ENCODE data around the gene HOXB4. TPM values are rescaled to one million over a fixed set of nuclear protein-coding genes. Genes with fewer than 3 reads are reported as not detected.

The HOXB4 gene
- 1 to 10 TPM; 1.9 to 3.3 TPM for total RNA-seq

DNA sequence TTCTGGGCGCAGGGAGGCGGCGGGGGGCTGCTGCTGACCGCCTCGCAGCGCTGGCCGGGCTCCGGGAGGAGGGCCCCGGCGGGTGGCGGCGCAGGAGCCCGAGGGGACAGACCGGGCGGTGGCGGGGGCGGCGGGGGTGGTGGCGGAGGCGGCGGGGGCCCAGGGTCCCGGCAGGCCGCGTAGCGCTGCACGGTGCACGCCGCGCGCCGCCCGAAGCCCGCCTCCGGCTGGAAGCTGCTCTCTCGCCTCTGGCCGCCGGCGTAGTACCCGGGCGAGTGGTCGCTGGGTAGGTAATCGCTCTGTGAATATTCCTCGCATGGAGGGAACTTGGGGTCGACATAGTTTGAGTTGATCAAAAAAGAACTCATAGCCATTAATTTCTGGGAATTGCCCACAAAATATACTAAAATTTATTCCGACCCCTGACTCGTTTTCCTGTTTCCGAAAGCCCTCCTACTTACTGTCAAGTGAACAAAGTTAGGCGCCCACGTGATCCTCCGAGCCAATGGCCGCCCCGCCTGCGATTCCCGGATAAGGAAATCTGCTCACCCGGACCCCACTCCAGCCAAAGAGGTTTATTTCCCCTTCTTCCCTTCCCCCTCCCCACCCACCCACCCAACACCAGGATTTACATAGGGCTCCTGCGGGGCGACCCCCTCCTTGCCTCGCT is at the start of gene HOXB4:
Gene HOXB4 (minus strand): TSS at position 405 of the 670 bp plus-strand sequence. CDS start 31 bp downstream, at position 374.
- Mint-ChIP-seq H3K4me1 (ENCODE audit: low read depth) (peaks cover 55% of the 10 kb centered on the region), H3K27me3 (ENCODE audit: low read depth) (peaks cover 51% of the 10 kb centered on the region), H3K27ac (peak within 1 kb of the TSS; percentile 95), H3K36me3 (ENCODE audit: insufficient read depth in 2 of 2) (peaks cover 2 to 3% of the 10 kb centered on the region in 2 donors), H3K9me3 (no peaks in the 10 kb centered on the region), H3K4me3 (peak within 1 kb of the TSS; percentile 89 to 95)
- DNase-seq (peak; percentile 73 to 77), ATAC-seq (replicated peaks in 1 of 2) (peak; percentile 72 to 86)

DNA sequence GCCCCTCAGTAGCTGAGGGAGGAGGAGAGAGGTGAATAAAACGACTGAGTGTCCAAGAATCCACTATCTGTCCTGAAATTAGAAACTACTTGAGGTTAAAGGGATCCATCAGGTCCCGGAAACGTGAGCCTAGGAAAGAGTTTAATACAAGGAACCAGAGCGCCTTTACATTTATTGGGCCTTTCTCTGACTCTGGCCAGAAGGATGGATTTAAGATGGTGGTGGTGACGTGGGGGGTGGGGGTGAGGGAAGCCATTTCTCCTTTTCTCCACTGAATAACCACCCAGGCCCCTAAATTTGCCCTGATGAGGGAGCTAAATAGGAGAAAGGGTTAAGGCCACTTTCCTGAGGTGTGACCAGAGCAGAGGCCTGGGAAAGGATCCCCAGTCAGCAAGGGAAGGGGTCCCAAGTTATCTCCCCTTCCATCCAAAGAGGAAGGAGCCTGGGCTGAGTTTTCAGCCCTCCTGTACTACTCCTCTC is 49.0 kb upstream of the HOXB4 start:
- H3K27me3 Mint-ChIP-seq (ENCODE audit: low read depth) = peaks cover 95% of the 10 kb centered on the region
- H3K4me3 Mint-ChIP-seq = peak overlapping the region; percentile 95 to 97
- H3K27ac Mint-ChIP-seq = no peak overlapping the region
- DNase-seq (no peak), ATAC-seq (replicated peaks in 1 of 2) (no peak)
- H3K4me1 Mint-ChIP-seq (ENCODE audit: low read depth) = peaks cover 7% of the 10 kb centered on the region
- peaks cover 3 to 6% of the 10 kb centered on the region in 2 donors for H3K36me3 Mint-ChIP-seq (ENCODE audit: insufficient read depth in 2 of 2)
- no peaks in the 10 kb centered on the region for H3K9me3 Mint-ChIP-seq

DNA sequence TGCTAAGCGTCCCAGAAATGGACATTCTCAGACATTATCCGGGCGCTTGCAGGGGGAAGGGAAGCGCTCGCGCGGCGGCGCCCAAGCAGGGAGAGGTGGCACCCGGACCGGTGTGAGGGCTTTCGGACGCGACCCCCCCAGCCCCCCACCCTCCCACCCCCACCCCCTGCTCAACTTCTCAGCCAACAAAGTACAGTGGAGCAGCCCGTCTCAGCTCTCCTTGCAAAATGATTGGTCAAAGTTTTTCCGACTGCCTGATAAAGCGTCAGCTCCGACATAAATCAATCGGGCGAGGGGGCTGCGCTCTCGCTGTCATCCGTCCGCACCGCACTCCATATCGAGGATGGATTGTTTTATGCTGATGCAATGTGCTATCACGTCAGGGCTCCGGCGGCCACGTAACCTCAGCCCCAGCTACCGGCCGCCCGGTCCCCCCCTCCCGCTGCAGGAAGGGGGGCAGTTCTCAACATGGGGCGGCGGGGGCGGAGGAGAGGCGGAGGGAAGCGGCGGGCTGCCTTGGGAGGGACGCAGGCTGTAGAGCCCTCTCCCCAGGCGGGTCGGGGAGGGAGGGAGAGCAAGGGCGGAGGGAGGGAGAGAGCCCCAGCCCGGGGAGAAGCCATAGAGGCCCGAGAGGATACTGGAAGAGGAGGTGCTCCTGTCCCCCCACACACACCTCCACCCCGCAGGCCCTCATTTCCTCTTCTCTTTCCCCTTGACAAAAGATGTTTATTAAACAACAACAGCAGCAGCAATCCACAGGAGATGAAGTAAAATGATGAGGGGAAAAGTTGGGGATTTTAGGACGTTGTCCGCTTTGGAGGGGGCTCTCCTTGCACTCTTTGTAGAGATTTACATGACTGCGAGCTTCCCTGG is 48.3 kb upstream of the HOXB4 start, which contains the start of gene HOXB9:
Gene HOXB9 (minus strand): TSS at position 114 of the 873 bp plus-strand sequence. CDS start 89 bp downstream, at position 25.
- DNase-seq (peak; percentile 78 to 79), ATAC-seq (replicated peaks in 1 of 2) (peak; percentile 81 to 83)
- Mint-ChIP-seq H3K27me3 (ENCODE audit: low read depth) (peaks cover 95% of the 10 kb centered on the region), H3K4me3 (peak within 1 kb of the TSS; percentile 95 to 97), H3K9me3 (no peaks in the 10 kb centered on the region), H3K4me1 (ENCODE audit: low read depth) (peaks cover 6% of the 10 kb centered on the region), H3K27ac (peak within 1 kb of the TSS; percentile 69), H3K36me3 (ENCODE audit: insufficient read depth in 2 of 2) (peaks cover 3 to 6% of the 10 kb centered on the region in 2 donors)

DNA sequence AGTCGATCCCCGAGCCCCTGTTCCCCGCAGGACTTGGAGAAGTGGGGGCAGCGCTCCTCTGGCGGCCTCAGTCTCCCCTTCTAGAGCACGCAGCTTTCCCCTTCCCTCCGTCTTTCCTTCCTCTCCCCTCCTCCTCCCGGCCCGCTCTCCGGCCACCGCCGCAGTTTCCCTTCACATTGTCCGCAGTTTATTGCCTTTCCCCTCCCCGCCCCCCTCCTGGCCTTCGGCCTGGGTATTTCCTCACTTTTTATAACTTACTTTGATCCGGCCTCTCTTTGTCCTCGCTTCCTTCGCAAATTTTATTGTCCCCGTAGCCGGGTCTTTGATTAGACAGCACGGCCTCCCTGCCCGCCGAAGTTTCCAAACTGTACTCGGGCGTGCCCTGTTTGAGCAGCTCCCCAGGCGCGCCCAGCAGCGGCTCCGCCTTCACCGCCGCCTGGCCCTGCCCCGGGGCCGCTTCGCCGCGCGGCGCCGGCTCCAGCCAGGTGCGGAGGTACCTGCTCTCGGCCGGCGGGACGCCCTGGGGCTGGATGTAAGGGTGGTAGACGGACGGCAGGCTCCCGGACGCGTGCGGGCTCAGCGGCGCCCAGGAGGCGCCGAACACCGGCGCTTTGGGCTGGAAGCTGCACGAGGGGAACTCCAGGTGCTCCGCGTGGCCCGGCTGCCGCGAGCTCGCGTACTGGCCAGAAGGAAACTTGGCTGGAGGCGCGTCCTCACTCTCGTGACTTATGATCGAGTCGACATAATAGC is 47.5 kb upstream of the HOXB4 start:
- Mint-ChIP-seq H3K4me1 (ENCODE audit: low read depth) (peaks cover 6% of the 10 kb centered on the region), H3K9me3 (no peaks in the 10 kb centered on the region), H3K27me3 (ENCODE audit: low read depth) (peaks cover 95% of the 10 kb centered on the region), H3K4me3 (peak overlapping the region; percentile 95 to 97), H3K36me3 (ENCODE audit: insufficient read depth in 2 of 2) (peaks cover 3 to 6% of the 10 kb centered on the region in 2 donors), H3K27ac (peak overlapping the region; percentile 69)
- ATAC-seq (replicated peaks in 1 of 2) = peak; percentile 65 to 68
- peak; percentile 58 to 61 for DNase-seq

DNA sequence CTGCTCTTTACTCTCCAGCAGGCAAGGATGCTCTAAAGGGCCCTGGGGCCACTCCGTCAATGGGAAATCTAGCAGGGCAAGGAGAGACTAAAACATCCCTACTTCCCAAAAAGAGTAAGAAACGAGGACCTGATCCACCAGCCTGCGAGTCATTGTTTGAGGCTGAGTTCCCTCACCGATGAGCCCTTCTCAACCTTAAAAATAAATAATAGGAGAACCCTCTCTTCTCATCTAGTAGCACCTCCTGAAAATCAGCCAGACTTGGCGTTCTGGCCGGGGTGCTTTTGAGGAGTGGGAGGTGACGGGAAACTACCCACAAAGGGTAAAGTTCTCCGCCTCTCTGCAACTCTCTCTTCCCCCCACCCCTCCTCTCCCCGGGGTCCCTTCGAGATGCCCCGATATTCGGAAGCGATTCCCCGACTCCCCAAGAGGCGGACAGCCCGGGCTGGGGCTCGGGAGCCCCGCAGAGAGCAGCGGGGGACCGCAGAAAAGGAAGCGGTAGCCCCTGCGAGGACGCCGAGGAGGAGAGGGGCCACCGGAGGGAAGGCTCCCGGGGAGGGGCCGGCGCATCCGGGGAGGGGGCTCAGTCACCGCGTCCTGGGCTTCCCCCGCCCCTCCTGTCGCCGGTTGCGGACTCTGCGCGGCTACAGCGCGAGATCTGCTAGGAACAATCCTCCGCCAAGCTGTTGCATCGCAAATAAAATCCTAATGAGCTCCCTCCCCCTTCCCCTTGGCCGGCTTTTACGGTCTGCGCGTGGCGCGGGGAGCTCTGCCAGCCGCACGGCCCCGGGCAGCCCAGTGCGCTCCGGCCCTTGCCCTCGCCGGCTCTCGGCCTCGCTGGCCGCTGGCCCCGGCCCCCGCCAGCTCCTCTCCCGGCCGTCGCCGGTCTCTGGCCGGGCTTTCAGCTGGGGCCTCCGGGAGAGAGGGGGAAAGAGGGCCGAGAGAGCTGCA is 46.7 kb upstream of the HOXB4 start:
- peak; percentile 50 to 59 for DNase-seq

DNA sequence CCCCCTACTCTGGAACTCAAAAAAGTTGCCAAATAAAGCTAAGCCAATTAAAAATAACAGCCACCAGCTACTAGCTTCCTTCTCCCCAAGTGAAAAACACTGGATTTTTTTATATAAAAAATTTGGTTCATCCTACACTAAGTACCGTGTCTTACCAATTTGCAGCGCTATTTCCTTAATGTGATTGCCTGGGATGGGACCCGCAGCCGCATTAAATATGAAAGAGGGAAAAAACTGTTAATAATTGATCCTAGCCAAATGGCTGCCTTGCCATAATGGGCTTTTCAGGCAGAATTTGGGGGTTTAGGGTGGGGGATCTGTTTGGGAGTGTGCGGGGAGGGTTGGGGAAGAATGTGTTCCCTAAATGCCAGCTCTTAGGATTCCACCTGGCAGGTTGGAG is 46.0 kb upstream of the HOXB4 start:
- Mint-ChIP-seq H3K27ac (no peak overlapping the region), H3K9me3 (no peaks in the 10 kb centered on the region), H3K4me1 (ENCODE audit: low read depth) (peaks cover 6% of the 10 kb centered on the region), H3K4me3 (peak overlapping the region; percentile 51 to 97), H3K36me3 (ENCODE audit: insufficient read depth in 2 of 2) (peaks cover 3 to 6% of the 10 kb centered on the region in 2 donors), H3K27me3 (ENCODE audit: low read depth) (peaks cover 95% of the 10 kb centered on the region)
- DNase-seq (no peak), ATAC-seq (replicated peaks in 1 of 2) (no peak)

More for the DNA sequence above, 46.7 kb upstream of the HOXB4 start:
- ATAC-seq (replicated peaks in 1 of 2) = peak; percentile 33 to 42
- peaks cover 3 to 6% of the 10 kb centered on the region in 2 donors for H3K36me3 Mint-ChIP-seq (ENCODE audit: insufficient read depth in 2 of 2)
- peaks cover 95% of the 10 kb centered on the region for H3K27me3 Mint-ChIP-seq (ENCODE audit: low read depth)
- no peak overlapping the region for H3K27ac Mint-ChIP-seq
- H3K9me3 Mint-ChIP-seq = no peaks in the 10 kb centered on the region
- peak overlapping the region; percentile 95 to 97 for H3K4me3 Mint-ChIP-seq
- peaks cover 6% of the 10 kb centered on the region for H3K4me1 Mint-ChIP-seq (ENCODE audit: low read depth)

DNA sequence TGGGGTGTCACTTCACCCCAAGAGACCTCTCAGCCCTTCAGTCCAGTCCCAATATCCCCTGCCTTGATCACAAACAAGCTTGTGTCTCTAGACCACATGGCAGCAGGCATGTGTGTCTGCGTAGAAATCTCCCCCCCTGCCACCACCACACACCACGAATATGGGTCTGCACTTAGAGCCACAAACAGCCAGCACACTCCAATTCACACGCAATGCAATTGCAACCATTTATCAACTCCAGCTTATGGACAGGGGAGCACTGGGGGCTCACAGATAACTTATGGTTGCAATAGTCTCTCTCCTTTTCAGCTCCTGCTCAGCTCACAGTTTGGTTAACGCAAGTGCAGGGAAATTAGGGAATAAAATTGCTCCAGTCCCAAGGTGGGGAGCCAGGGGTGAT is 45.4 kb upstream of the HOXB4 start:
- H3K9me3 Mint-ChIP-seq = no peaks in the 10 kb centered on the region

DNA sequence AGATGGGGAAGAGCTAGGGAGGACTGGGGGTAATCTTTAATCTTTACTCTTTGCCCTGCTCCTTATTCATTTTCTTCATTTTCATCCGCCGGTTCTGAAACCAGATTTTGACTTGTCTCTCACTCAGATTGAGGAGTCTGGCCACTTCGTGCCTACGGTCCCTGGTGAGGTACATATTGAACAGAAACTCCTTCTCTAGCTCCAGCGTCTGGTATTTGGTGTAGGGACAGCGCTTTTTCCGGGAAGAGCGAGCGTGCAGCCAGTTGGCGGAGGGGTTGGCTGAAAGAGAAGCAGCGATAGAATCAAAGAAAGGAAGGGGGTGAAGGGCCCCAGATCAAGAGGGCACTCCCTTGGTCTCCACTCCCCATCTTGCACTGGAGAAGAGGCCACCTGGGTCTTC is 44.7 kb upstream of the HOXB4 start:
- no peak overlapping the region for H3K27ac Mint-ChIP-seq
- ATAC-seq (replicated peaks in 1 of 2) = no peak
- H3K9me3 Mint-ChIP-seq = no peaks in the 10 kb centered on the region
- H3K4me3 Mint-ChIP-seq = no peak overlapping the region
- H3K27me3 Mint-ChIP-seq (ENCODE audit: low read depth) = peaks cover 95% of the 10 kb centered on the region
- peaks cover 6% of the 10 kb centered on the region for H3K4me1 Mint-ChIP-seq (ENCODE audit: low read depth)
- DNase-seq = no peak
- peaks cover 3 to 6% of the 10 kb centered on the region in 2 donors for H3K36me3 Mint-ChIP-seq (ENCODE audit: insufficient read depth in 2 of 2)

More for the DNA sequence above, 45.4 kb upstream of the HOXB4 start:
- ATAC-seq (replicated peaks in 1 of 2) (no peak), DNase-seq (no peak)
- H3K27ac Mint-ChIP-seq = no peak overlapping the region
- H3K4me3 Mint-ChIP-seq = no peak overlapping the region
- H3K4me1 Mint-ChIP-seq (ENCODE audit: low read depth) = peaks cover 6% of the 10 kb centered on the region
- peaks cover 95% of the 10 kb centered on the region for H3K27me3 Mint-ChIP-seq (ENCODE audit: low read depth)
- peaks cover 3 to 6% of the 10 kb centered on the region in 2 donors for H3K36me3 Mint-ChIP-seq (ENCODE audit: insufficient read depth in 2 of 2)

DNA sequence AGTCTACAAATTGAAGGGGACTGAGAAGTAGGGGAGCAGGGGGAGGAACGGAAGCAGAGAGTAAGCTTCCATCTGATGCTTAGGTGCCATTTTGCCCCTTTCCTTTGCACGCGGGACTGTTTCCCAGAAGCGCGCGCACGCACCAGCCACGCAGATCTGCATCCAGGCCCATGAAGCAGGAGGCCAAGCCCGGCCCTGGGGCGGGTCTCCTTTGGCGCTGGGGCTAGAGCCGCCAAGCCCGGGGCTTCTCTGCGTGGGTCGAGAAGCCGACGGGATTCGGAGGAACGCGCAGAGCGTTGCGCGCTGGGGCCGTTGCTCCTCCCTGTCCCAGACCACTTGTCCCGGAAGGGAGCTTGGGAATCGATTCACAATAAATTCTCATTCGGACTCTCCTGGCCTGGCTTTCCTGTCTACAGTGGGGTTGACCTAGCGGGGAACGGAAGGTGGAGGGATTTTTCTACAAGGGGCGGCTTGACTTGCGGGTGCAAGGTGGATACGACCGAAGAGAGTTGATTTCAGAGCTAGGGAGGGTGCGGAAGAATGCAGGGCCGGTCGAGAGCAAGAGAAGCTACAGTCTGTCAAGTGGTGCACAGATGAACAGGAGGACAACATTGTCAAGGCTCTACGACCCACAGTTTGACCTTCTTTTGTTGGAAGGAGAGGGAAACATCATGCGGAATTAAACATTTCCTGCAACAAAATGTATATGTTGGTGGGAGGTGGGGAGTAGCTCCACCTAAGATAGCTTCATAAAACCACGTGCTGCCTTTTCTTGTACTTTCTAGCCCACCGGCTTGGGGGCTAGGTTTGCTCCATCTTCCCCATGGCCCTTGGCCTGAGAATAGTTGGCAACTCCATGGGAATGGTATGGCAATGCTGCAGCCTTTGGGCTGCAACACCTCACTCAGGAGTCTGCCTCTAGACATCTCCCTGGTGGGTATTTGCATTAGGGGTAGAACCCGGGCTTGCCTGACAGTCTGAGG is 43.6 kb upstream of the HOXB4 start:
- Mint-ChIP-seq H3K27me3 (ENCODE audit: low read depth) (peaks cover 95% of the 10 kb centered on the region), H3K9me3 (no peaks in the 10 kb centered on the region), H3K36me3 (ENCODE audit: insufficient read depth in 2 of 2) (peaks cover 3 to 4% of the 10 kb centered on the region in 2 donors), H3K4me1 (ENCODE audit: low read depth) (peaks cover 10% of the 10 kb centered on the region), H3K27ac (no peak overlapping the region), H3K4me3 (no peak overlapping the region)
- ATAC-seq (replicated peaks in 1 of 2) (no peak), DNase-seq (no peak)

DNA sequence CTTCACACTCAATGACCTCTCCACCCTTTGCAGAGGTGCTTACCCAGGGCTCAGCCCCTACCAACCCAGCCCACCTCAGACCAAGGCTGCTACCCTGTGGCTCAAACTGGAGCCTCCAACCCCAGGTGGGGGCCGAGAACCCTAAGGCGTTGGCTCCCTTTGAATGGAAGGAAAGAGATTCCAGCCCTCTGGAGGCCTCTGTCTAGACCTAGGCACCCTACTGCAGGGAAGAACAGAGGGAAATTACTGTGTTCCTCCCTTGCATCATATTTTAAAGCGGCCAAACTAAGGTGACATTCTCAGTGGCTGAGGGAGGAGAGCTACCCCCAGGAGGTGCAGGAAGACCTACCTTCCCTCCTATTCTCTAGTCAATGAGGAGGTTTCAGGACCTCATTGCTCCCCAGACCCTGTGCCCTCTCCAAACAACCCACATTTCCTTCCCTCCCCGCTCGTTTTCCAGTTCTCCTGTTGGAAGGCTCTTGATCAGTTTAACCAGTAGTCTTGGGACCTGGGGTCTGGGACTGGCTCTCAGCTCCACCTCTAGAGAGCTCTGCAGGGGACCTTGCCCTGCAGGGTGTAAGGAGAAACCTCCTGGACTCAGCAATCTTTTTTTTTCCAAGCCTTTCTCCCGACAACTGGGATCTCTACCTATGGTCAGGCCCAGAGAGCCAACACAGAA is 42.5 kb upstream of the HOXB4 start:
- Mint-ChIP-seq H3K4me3 (no peak overlapping the region), H3K9me3 (no peaks in the 10 kb centered on the region), H3K4me1 (ENCODE audit: low read depth) (peaks cover 8% of the 10 kb centered on the region), H3K27me3 (ENCODE audit: low read depth) (peaks cover 93% of the 10 kb centered on the region), H3K36me3 (ENCODE audit: insufficient read depth in 2 of 2) (peaks cover under 1% of the 10 kb centered on the region in 2 donors), H3K27ac (no peak overlapping the region)
- ATAC-seq (replicated peaks in 1 of 2) = no peak
- DNase-seq = no peak

Measured in activated T-cell treated with anti-CD3 and anti-CD28 coated beads, Interleukin-2, amount 50 U/mL, for 72 hours (primary cell).